GM13976 (cell line): ENCODE data around the gene AP1G2.

ENCODE experiments used
- DNase-seq: peaks from one replicate; pipeline ENCODE4 v3.0.0; 2012; ENCODE audit warnings: low spot score
- in situ Hi-C: fragments of 300-500 bp; cut with MboI; formaldehyde crosslinking; loops from one replicate; pipeline ENCODE4 v1.12.0; 2022; ENCODE audit warnings: low sequenced_read_pairs, mixed read lengths, inconsistent platforms; ENCODE audit not compliant: unreplicated experiment
- TF ChIP-seq, protein P1 (sequence below): IDR thresholded peaks from 2 replicates; pipeline ENCODE4 v1.5.1; 2012; ENCODE audit warnings: borderline replicate concordance, mild to moderate bottlenecking; ENCODE audit not compliant: insufficient read depth; ENCODE audit errors: extremely low read depth, missing control alignments, control extremely low read depth

The AP1G2 gene

DNA sequence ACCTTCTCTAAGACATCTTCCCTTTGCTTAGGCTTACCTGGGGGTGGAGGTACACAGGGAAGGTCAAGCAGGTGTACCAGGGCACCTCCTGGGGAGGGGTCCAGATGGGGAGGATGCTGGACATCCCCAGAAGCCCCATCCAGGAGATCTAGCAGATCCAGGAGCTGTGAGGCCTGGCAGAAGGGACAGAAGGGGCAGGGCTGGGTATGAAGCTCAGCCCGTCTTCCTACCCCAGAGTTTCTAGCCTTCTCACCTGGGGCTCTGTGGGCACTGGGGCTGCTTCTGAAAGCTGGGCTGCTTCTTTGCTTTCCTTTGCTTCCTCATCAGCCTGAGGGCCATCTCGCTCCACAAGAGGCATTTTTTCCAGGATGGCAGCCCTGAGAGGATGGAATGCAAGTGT, 6.3 kb downstream of the AP1G2 start:
- in situ Hi-C loops, result no loop called here
- TF ChIP-seq, protein P1, sequence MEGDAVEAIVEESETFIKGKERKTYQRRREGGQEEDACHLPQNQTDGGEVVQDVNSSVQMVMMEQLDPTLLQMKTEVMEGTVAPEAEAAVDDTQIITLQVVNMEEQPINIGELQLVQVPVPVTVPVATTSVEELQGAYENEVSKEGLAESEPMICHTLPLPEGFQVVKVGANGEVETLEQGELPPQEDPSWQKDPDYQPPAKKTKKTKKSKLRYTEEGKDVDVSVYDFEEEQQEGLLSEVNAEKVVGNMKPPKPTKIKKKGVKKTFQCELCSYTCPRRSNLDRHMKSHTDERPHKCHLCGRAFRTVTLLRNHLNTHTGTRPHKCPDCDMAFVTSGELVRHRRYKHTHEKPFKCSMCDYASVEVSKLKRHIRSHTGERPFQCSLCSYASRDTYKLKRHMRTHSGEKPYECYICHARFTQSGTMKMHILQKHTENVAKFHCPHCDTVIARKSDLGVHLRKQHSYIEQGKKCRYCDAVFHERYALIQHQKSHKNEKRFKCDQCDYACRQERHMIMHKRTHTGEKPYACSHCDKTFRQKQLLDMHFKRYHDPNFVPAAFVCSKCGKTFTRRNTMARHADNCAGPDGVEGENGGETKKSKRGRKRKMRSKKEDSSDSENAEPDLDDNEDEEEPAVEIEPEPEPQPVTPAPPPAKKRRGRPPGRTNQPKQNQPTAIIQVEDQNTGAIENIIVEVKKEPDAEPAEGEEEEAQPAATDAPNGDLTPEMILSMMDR, result no peak
- DNase-seq, result no peak

DNA sequence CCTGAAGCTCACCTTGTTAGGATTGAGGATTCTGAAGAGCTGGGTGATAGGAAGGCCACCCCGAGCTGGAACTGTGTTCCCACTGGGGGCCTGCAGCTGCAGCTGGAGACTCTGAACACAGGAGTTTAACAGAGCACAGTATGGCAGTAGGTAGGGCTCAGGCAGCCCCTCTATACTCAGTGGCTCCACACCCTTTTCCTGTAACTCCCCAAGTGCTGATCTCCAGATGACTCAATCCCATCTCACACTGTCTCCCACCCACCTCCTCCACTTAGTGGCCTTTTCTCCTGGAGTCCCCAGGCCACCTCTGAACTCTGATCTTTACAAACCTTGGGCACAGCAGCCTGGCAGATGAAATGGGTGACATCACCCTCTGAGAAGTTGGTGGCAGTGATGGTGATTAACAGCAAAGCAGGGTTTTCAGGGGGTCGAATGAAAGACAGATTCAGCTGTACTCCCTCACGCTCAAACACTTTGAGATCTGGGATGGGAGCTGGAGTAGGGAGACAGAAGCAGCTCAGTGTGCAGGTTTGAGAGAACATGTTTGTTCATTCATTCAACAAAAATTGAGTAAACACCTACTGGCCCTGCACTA, 7.6 kb downstream of the AP1G2 start:
- no peak for DNase-seq
- in situ Hi-C loops, result no loop called here
- TF ChIP-seq, protein P1, result no peak

DNA sequence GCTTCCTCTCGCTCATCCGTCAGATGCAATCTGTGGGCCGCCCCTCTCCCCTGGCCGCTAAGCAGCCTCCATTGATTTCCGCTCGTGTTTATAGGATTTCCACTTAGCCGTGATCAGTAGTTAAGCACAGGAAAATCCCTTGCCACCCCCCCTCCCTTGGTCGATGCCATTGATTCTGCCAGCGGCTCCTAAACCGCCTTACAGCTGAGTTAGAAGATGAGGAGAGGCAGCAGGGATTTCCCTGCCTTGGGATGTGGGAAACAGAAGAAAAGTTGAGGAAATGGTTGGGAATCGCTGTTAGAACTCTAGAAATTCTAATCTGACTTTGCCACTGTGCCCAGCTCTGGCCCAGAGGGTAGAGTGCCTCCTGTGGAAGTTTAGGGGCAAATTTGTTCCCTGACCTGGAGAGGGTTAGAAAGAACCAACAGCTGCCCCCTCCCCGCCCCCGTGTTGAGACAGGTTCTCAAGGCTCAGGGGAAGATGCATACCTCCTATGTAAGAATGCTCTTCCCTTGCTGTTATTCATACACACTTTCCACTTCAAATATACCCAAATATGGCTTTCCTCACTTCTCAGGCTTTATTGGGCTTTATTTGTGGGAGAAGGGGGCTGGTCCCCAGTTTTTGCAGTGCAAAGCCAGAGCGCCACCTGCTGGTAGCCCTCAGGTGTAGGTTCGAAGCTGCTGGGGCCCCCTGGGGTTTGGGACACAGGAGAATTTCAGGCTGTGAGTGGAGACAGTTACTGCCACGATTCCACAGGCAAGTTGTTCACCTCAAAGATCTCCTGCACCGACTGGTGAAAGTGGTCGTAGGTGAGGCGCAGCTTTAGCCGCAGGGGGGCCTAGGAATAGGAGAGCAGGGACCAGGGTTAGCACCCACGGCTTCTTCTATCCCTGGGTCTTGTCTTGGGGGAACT, 8.3 kb downstream of the AP1G2 start:
- in situ Hi-C loops, result no loop called here
- TF ChIP-seq, protein P1, result peak; percentile 92
- peak; percentile 63 for DNase-seq

DNA sequence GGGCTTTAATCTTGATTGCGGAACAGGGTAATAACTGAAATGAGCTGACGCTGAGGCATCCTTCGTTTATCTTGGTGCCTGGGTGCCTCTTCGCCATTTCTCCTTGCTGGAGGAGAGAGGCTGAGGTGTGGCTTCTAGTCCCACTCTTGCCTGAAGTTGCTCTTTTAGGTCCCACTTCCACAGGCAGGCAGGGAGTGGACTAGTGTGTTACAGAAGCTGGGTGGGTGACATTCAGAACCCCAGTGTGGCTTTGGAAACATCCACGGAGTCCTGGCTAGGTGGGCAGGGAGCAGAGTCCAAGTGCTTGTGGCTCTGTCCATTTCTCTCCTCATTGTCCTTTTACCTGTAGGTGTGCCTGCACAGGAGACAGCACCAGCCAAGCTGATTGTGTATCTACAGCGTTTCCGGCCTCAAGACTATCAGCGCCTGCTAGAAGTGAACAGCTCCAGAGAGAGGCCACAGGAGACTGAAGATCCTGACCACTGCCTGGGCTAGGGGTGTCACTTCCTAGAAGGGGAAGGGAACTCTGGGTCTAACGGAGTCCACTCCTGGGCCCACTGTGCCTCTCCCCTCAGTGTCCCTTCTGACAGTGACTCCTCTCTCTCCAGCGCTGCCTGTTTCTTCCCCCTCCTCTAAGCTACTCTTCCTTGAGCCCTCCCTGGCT, 9.1 kb downstream of the AP1G2 start:
- DNase-seq, result no peak
- in situ Hi-C loops, result no loop called here
- TF ChIP-seq, protein P1, result no peak

DNA sequence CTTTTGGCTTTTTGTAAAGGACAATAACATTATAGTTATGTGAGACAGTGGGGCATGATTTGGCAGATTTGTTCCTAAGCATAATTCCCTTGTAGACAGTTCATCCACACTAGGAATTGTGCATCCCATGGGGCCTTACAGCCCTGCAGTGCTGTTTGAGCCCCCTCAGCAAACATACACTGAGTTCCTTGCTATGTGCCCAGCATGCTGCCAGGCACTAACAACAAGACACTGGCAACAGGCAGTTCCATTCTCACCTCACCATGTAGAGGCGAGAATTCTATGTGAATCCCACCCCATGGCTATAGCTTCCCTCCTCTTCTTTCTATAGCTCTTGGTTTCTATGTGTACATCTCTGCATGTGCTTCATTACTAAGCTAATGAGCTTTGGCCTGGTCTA, 9.6 kb downstream of the AP1G2 start:
- in situ Hi-C loops, result no loop called here
- TF ChIP-seq, protein P1, result no peak
- no peak for DNase-seq

DNA sequence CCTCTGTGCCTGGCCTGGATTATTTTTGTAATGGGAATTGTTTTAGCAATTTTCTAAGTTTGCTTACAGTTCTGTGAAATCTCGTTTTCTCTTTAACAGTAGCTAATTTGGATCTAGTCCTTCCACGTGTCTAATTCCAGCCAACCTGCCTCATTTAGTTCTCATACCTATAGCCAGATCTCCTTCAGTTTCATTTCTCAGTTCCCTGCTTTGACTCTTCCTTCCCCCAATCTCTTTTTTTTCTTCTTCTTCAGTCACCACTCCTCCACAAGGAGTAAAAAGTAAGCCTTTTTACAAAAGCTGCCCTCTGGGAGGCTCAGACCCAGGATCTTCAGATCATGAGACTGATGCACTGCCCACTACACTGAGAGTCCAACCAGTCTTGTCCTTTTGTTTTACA, 10.1 kb downstream of the AP1G2 start:
- TF ChIP-seq, protein P1, result no peak
- in situ Hi-C loops, result no loop called here
- no peak for DNase-seq
